Mucosa of descending colon (tissue), 3 donors: ENCODE data around the gene MTCL1. TPM values are rescaled to one million over a fixed set of nuclear protein-coding genes. Genes with fewer than 3 reads are reported as not detected.

ENCODE experiments used
- ATAC-seq: fragments of 200-7000 bp; cut with Tn5 transposase; one replicate; pipeline ENCODE4 v1.9.1; 2020; ENCODE audit warnings: mild to moderate bottlenecking, moderate library complexity
- DNase-seq, 3 donors: peaks; one replicate each; pipeline ENCODE4 v3.0.0-alpha.2; 2020
- H3K36me3 ChIP-seq: fragments of 200-600 bp; one replicate; pipeline ENCODE4 v1.8.0; 2021; ENCODE audit warnings: low read depth, mild to moderate bottlenecking
- H3K4me1 ChIP-seq: fragments of 200-600 bp; one replicate; pipeline ENCODE4 v1.8.0; 2021; ENCODE audit warnings: low read depth, mild to moderate bottlenecking
- H3K4me3 ChIP-seq: fragments of 200-600 bp; one replicate; pipeline ENCODE4 v1.8.0; 2021; ENCODE audit warnings: mild to moderate bottlenecking
- H3K9me3 ChIP-seq: fragments of 200-600 bp; one replicate; pipeline ENCODE4 v1.8.0; 2021; ENCODE audit warnings: mild to moderate bottlenecking
- CTCF ChIP-seq: fragments of 200-600 bp; IDR thresholded peaks from one replicate; pipeline ENCODE4 v1.8.0; 2022; ENCODE audit warnings: antibody characterized with exemption, mild to moderate bottlenecking
- intact Hi-C, 2 donors: fragments of 100-400 bp; cut with DNase I in 1 of 2; cut with micrococcal nuclease in 1 of 2; formaldehyde crosslinking; loops; one replicate each; pipeline versions ENCODE4 v1.11.0 to v1.11.1; 2022; cut with DNase I, micrococcal nuclease
- total RNA-seq, 3 donors: library from RNA; stranded (reverse); fragmentation: NEBNext Ultra II Directional in 2 of 3; extraction: Animal tissue kit (Norgen Biotek cat#: 25700) in 2 of 3; gene quantifications; one replicate each; pipeline versions ENCODE4 v1.2.1 to v1.2.4, GENCODE V29; 2021 to 2023
- donor health status: DM: no; HTN: no; CAD: no; lungs with moderate emphysema.
- donor health status: DM: no; HTN: no; CAD: no.
- donor health status: DM: no; HTN: yes; CAD: no.

The MTCL1 gene
- total RNA-seq, 3 donors from 2014 or later = 4.1 to 141 (median 15.4) TPM

- Histone ChIP-seq H3K36me3 (no peaks in the 10 kb centered on the region), H3K4me1 (no peaks in the 10 kb centered on the region), H3K4me3 (no peak overlapping the region), H3K9me3 (peaks cover 5% of the 10 kb centered on the region)
- no peak for DNase-seq
- intact Hi-C loops = no loop called here
- no peak for ATAC-seq
- no peak for TF ChIP-seq CTCF
These were observed 136.6 kb downstream of the MTCL1 start for GRCh38 chr18:8841781-8842485.

GRCh38 chr18:8842506-8842905 lies 137.2 kb downstream of the MTCL1 start:
- intact Hi-C loops = no loop called here
- H3K9me3 ChIP-seq = no peaks in the 10 kb centered on the region
- H3K36me3 ChIP-seq = no peaks in the 10 kb centered on the region
- no peak for TF ChIP-seq CTCF
- no peak for DNase-seq
- no peak overlapping the region for H3K4me3 ChIP-seq
- no peak for ATAC-seq
- H3K4me1 ChIP-seq = no peaks in the 10 kb centered on the region

- DNase-seq = no peak
- no peaks in the 10 kb centered on the region for H3K9me3 ChIP-seq
- no peaks in the 10 kb centered on the region for H3K4me1 ChIP-seq
- no peak for TF ChIP-seq CTCF
- no peak for ATAC-seq
- intact Hi-C loops = no loop called here
- no peaks in the 10 kb centered on the region for H3K36me3 ChIP-seq
- H3K4me3 ChIP-seq = no peak overlapping the region
These were observed 137.6 kb downstream of the MTCL1 start for GRCh38 chr18:8843005-8843404.

- DNase-seq = no peak
- ATAC-seq = no peak
- intact Hi-C loops = no loop called here
- H3K4me3 ChIP-seq = no peak overlapping the region
- no peaks in the 10 kb centered on the region for H3K4me1 ChIP-seq
- H3K9me3 ChIP-seq = no peaks in the 10 kb centered on the region
- H3K36me3 ChIP-seq = no peaks in the 10 kb centered on the region
- TF ChIP-seq CTCF = no peak
These were observed 139.4 kb downstream of the MTCL1 start for GRCh38 chr18:8844721-8845148.

GRCh38 chr18:8845506-8845905 lies 140.2 kb downstream of the MTCL1 start:
- intact Hi-C loops = no loop called here
- H3K9me3 ChIP-seq = no peaks in the 10 kb centered on the region
- H3K4me1 ChIP-seq = no peaks in the 10 kb centered on the region
- no peak overlapping the region for H3K4me3 ChIP-seq
- H3K36me3 ChIP-seq = no peaks in the 10 kb centered on the region
- no peak for DNase-seq
- no peak for TF ChIP-seq CTCF
- no peak for ATAC-seq
